ENCODE measurements around the gene SELENOM. TPM values are rescaled to one million over a fixed set of nuclear protein-coding genes. Genes with fewer than 3 reads are reported as not detected.

SELENOM gene
- polyA plus RNA-seq, 1 experiment: 292 TPM

DNA sequence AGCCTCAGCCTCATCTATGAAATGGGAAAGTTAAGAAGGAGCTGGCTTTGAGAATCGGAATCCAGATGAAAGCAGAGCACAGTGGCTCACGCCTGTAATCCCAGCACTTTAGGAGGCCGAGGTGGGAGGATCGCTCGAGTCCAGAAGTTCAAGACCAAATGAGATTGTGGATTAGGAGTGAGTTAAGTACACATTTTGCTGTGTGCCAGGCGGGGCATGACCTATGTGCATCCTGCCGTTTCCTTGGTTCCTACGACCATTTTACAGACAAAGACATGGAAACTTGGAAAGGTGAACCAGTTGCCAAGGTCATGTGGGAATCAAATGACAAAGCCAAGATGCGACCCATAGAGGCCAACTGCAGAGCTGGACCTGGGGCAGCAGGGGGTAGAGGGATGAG, 28.8 kb upstream of the SELENOM start:
- DNase-seq (ENCODE audit: low read depth): no peak
- Histone ChIP-seq H3K36me3 (ENCODE audit: control insufficient read depth, insufficient read depth, low read length) (no peaks in the 10 kb centered on the region), H3K4me3 (ENCODE audit: low read depth, low read length) (no peak overlapping the region), H3K27me3 (ENCODE audit: control insufficient read depth, insufficient read depth, low read length) (peaks cover 11% of the 10 kb centered on the region)
- TF ChIP-seq, protein P1, sequence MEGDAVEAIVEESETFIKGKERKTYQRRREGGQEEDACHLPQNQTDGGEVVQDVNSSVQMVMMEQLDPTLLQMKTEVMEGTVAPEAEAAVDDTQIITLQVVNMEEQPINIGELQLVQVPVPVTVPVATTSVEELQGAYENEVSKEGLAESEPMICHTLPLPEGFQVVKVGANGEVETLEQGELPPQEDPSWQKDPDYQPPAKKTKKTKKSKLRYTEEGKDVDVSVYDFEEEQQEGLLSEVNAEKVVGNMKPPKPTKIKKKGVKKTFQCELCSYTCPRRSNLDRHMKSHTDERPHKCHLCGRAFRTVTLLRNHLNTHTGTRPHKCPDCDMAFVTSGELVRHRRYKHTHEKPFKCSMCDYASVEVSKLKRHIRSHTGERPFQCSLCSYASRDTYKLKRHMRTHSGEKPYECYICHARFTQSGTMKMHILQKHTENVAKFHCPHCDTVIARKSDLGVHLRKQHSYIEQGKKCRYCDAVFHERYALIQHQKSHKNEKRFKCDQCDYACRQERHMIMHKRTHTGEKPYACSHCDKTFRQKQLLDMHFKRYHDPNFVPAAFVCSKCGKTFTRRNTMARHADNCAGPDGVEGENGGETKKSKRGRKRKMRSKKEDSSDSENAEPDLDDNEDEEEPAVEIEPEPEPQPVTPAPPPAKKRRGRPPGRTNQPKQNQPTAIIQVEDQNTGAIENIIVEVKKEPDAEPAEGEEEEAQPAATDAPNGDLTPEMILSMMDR (IDR thresholded peaks at IDR 0.05; ENCODE audit: insufficient read depth, low read depth, low read length): no peak
- ChIA-PET CTCF (interaction anchor here (0.7 to 2.7 kb wide), 5 partner anchors 12 to 373 kb away, joined by 3 to 14 read pairs (median 5); partner anchors contain the start of gene SELENOM), POLR2A (no interaction called here)

DNA sequence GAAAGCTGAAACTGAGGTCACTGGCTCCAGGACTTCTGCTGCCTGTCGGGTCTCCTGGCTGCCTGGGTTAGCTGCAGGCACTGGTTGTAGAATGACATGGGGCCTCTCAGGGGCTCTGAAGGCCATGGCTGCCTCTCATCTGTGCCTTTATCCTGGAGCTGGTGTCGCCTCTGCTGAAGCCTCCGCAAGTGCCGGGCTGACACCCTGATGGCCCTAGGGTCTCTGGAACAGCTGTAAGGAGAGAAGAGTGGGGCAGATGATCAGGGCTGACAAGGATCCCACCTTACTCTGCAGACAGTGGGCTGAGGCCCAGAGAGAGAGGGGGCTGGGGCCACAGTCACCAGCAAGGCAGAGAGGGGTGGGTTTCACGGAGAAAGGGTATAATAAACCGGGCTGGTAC, 28.3 kb upstream of the SELENOM start:
- Histone ChIP-seq H3K27me3 (ENCODE audit: control insufficient read depth, insufficient read depth, low read length) (peaks cover 10% of the 10 kb centered on the region), H3K36me3 (ENCODE audit: control insufficient read depth, insufficient read depth, low read length) (no peaks in the 10 kb centered on the region), H3K4me3 (ENCODE audit: low read depth, low read length) (no peak overlapping the region)
- ChIA-PET POLR2A (no interaction called here), CTCF (interaction anchor here (1.3 to 2.7 kb wide), 6 partner anchors 11 to 373 kb away, joined by 3 to 14 read pairs (median 5); partner anchors contain the start of gene SELENOM)
- no peak for DNase-seq (ENCODE audit: low read depth)
- TF ChIP-seq, protein P1 (IDR thresholded peaks at IDR 0.05; ENCODE audit: insufficient read depth, low read depth, low read length): no peak

DNA sequence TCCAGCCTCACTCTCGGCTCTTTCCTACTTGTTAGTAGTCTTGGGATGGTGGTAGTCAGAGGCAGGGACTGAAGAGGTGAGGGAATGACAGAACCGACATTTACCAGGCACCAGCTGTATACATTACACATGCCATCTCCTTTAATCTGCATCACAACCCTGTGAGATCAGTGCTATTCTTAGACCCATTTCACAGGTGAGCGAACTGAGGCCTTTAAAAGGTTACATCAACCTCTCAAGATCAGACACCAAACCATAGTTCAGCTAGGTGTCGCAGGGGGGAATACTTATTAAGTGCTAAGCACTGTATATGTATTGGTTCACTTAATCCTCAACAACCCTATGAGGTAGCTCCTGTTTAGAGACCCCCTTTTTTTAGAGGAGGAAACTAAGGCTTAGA, 27.3 kb upstream of the SELENOM start:
- Histone ChIP-seq H3K4me3 (ENCODE audit: low read depth, low read length) (no peak overlapping the region), H3K27me3 (ENCODE audit: control insufficient read depth, insufficient read depth, low read length) (peaks cover 7% of the 10 kb centered on the region), H3K36me3 (ENCODE audit: control insufficient read depth, insufficient read depth, low read length) (no peaks in the 10 kb centered on the region)
- DNase-seq (ENCODE audit: low read depth): no peak
- TF ChIP-seq, protein P1 (IDR thresholded peaks at IDR 0.05; ENCODE audit: insufficient read depth, low read depth, low read length): no peak
- ChIA-PET POLR2A (no interaction called here), CTCF (interaction anchor here (1.5 to 2.7 kb wide), 3 partner anchors 14 to 27 kb away, joined by 4 to 14 read pairs (median 6); partner anchors contain the start of gene SELENOM)

DNA sequence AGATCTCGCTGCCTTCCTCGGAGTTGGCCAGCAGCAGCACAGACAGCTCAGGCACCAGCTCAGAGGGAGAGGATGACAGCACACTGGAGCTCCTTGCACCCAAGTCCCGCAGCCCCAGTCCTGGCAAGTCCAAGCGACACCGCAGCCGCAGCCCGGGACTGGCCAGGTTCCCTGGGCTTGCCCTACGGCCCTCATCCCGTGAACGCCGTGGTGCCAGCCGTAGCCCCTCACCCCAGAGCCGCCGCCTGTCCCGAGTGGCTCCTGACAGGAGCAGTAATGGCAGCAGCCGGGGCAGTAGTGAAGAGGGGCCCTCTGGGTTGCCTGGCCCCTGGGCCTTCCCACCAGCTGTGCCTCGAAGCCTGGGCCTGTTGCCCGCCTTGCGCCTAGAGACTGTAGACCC, 26.5 kb upstream of the SELENOM start:
- CTCF ChIA-PET: interaction anchor here (2.7 kb wide), 1 partner anchor 26 kb away, joined by 14 read pairs; the partner anchor contains the start of gene SELENOM
- no peak overlapping the region for H3K4me3 ChIP-seq (ENCODE audit: low read depth, low read length)
- TF ChIP-seq, protein P1 (IDR thresholded peaks at IDR 0.05; ENCODE audit: insufficient read depth, low read depth, low read length): no peak
- no peak for DNase-seq (ENCODE audit: low read depth)
- peaks cover 4% of the 10 kb centered on the region for H3K27me3 ChIP-seq (ENCODE audit: control insufficient read depth, insufficient read depth, low read length)
- no peaks in the 10 kb centered on the region for H3K36me3 ChIP-seq (ENCODE audit: control insufficient read depth, insufficient read depth, low read length)
- POLR2A ChIA-PET: no interaction called here

DNA sequence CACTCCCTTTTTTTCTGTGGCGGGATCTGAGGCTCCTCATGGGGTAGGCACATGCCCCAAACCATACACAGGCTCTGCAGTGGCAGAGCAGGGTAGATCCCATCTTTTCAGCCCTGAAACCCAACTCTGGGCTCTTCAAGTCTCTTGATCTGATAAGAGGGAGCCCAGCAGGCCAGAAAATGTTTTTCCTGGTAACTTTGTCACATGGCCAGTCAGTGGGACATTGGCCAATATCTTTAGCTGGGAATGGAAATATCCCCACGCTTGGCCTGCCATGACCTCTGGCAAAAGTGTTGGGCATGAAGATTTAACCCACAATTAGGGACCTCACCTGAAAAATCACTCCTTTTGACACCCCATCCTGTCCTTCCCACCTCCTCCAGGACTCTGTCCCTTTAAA, 23.5 kb upstream of the SELENOM start:
- ChIA-PET CTCF (interaction anchor here (1.0 kb wide), 1 partner anchor 23 kb away, joined by 3 read pairs; no protein-coding TSS in a partner anchor), POLR2A (no interaction called here)
- Histone ChIP-seq H3K4me3 (ENCODE audit: low read depth, low read length) (no peak overlapping the region), H3K36me3 (ENCODE audit: control insufficient read depth, insufficient read depth, low read length) (no peaks in the 10 kb centered on the region), H3K27me3 (ENCODE audit: control insufficient read depth, insufficient read depth, low read length) (no peaks in the 10 kb centered on the region)
- DNase-seq (ENCODE audit: low read depth): no peak
- TF ChIP-seq, protein P1 (IDR thresholded peaks at IDR 0.05; ENCODE audit: insufficient read depth, low read depth, low read length): no peak

Data from BJ (cell line).